ENCODE measurements around the gene ZNF552.

The ZNF552 gene

DNA sequence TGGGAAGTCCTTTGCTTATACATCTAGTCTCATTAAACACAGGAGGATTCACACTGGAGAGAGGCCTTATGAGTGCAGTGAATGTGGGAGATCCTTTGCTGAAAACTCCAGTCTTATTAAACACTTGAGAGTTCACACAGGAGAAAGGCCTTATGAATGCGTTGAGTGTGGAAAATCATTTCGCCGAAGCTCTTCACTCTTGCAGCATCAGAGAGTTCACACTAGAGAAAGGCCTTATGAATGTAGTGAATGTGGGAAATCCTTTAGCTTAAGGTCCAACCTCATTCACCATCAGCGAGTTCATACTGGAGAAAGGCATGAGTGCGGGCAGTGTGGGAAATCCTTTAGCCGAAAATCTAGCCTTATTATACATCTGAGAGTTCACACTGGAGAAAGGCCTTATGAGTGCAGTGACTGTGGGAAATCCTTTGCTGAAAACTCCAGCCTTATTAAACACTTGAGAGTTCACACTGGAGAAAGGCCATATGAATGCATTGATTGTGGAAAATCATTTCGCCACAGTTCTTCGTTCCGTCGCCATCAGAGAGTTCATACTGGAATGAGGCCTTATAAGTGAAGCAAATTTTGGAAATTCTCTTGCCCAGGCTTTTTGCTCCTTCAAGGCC is 35.4 kb downstream of the ZNF552 start:
- Histone ChIP-seq H3K27ac (ENCODE audit: insufficient read depth, low read length, poor library complexity, severe bottlenecking) (no peak overlapping the region), H3K4me3 (ENCODE audit: insufficient read depth, low read depth, low read length, poor library complexity, severe bottlenecking) (no peak overlapping the region), H3K9me3 (ENCODE audit: control insufficient read depth, low read length) (peaks cover 51% of the 10 kb centered on the region), H3K4me1 (ENCODE audit: control insufficient read depth, insufficient read depth, low read length, poor library complexity, severe bottlenecking) (no peaks in the 10 kb centered on the region), H3K36me3 (ENCODE audit: control insufficient read depth, insufficient read depth, low read length) (peaks cover 67% of the 10 kb centered on the region), H3K27me3 (replicated peaks; ENCODE audit: control insufficient read depth, insufficient read depth, low read length, poor library complexity, severe bottlenecking) (no peaks in the 10 kb centered on the region)
- DNase-seq, result no peak

DNA sequence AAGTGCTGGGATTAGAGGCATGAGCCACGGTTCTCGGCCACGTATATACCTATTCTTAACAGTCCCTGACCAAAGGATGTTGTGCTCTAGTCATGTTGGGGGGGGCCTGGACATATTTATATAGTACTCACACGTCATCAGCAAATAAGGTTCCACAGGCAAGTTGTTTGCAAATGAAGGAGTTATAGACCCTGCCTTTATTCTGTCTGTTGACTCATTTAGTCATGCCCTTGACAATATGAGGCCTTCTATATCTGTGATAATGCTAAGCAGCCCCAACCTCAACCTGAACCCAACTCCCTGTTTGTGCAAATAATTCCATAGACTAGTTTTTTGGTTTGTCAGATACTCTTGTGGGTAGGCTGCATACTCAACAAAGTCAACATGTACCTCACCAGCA is 36.4 kb downstream of the ZNF552 start:
- H3K4me3 ChIP-seq (ENCODE audit: insufficient read depth, low read depth, low read length, poor library complexity, severe bottlenecking), result no peak overlapping the region
- H3K36me3 ChIP-seq (ENCODE audit: control insufficient read depth, insufficient read depth, low read length), result peaks cover 68% of the 10 kb centered on the region

DNA sequence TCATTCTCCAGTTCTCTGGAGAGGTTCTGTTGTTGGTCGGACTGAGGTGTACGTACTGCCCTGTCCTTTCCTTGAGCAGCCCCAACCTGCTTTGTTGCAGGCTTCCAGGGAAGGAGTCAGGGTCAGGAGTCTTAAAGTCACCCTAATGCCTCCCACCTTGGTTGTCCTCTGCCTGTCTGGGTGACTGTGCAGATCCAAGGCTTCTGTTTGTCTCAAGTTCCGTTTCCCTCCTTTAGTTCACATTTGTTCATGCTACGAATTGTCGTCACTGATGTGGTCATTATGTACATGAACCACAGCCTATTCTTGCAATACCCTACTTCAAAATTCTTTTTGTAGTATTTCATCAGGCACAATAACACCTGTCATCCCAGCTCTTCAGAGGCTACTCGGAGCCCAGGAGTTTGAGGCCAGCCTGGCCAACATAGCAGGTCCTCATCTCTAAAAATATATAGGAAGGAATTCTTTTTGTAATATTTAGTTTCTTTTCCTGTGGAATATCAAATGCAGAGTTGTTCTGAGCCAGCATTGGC is 37.9 kb downstream of the ZNF552 start:
- no peaks in the 10 kb centered on the region for H3K27me3 ChIP-seq (replicated peaks; ENCODE audit: control insufficient read depth, insufficient read depth, low read length, poor library complexity, severe bottlenecking)
- H3K27ac ChIP-seq (ENCODE audit: insufficient read depth, low read length, poor library complexity, severe bottlenecking), result no peak overlapping the region
- no peak overlapping the region for H3K4me3 ChIP-seq (ENCODE audit: insufficient read depth, low read depth, low read length, poor library complexity, severe bottlenecking)
- peaks cover 81% of the 10 kb centered on the region for H3K36me3 ChIP-seq (ENCODE audit: control insufficient read depth, insufficient read depth, low read length)
- H3K9me3 ChIP-seq (ENCODE audit: control insufficient read depth, low read length), result peaks cover 57% of the 10 kb centered on the region
- no peak for DNase-seq
- H3K4me1 ChIP-seq (ENCODE audit: control insufficient read depth, insufficient read depth, low read length, poor library complexity, severe bottlenecking), result no peaks in the 10 kb centered on the region

More for the DNA sequence above, 36.4 kb downstream of the ZNF552 start:
- peaks cover 52% of the 10 kb centered on the region for H3K9me3 ChIP-seq (ENCODE audit: control insufficient read depth, low read length)
- H3K27me3 ChIP-seq (replicated peaks; ENCODE audit: control insufficient read depth, insufficient read depth, low read length, poor library complexity, severe bottlenecking), result no peaks in the 10 kb centered on the region
- no peak for DNase-seq
- no peaks in the 10 kb centered on the region for H3K4me1 ChIP-seq (ENCODE audit: control insufficient read depth, insufficient read depth, low read length, poor library complexity, severe bottlenecking)
- H3K27ac ChIP-seq (ENCODE audit: insufficient read depth, low read length, poor library complexity, severe bottlenecking), result no peak overlapping the region

DNA sequence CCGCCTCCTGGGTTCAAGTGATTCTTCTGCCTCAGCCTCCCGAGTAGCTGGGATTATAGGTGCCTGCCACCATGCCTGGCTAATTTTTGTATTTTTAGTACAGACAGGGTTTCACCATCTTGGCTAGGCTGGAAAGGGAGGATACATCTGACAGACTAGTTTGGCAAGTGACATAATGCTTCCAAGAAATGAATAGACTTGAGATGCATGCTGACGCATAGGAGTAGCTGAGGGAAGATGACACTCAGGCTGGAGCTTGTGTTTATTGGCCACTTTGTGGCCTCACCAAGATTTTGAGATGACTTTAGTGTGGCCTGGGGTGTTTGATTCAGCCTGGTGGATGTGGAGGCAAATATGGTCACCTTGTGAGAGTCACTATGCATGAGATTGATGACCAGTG is 41.2 kb downstream of the ZNF552 start:
- no peak for DNase-seq
- peaks cover 28% of the 10 kb centered on the region for H3K9me3 ChIP-seq (ENCODE audit: control insufficient read depth, low read length)
- H3K4me1 ChIP-seq (ENCODE audit: control insufficient read depth, insufficient read depth, low read length, poor library complexity, severe bottlenecking), result peaks cover 4% of the 10 kb centered on the region
- H3K27ac ChIP-seq (ENCODE audit: insufficient read depth, low read length, poor library complexity, severe bottlenecking), result no peak overlapping the region
- H3K36me3 ChIP-seq (ENCODE audit: control insufficient read depth, insufficient read depth, low read length), result peaks cover 53% of the 10 kb centered on the region
- H3K4me3 ChIP-seq (ENCODE audit: insufficient read depth, low read depth, low read length, poor library complexity, severe bottlenecking), result no peak overlapping the region
- H3K27me3 ChIP-seq (replicated peaks; ENCODE audit: control insufficient read depth, insufficient read depth, low read length, poor library complexity, severe bottlenecking), result no peaks in the 10 kb centered on the region

DNA sequence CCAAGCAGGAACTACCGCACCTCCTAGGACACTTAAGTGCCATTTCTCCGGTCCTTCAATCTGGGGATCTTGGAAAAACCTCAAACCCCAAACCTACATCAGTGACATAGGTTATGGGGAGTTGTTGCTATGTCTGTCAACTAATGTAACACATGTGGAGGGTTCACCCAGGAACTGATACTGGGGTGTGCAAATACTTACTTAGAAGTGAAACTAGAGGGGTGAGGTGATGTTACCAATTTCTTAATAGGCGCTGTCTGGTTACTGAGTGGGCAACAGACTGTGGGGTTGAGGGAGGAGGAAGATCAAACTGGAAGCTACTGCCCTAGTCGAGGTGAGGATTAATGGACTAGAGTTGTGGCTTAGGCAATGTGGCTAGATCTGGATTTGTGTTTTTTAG is 43.3 kb downstream of the ZNF552 start:
- no peak overlapping the region for H3K4me3 ChIP-seq (ENCODE audit: insufficient read depth, low read depth, low read length, poor library complexity, severe bottlenecking)
- DNase-seq, result no peak
- H3K27ac ChIP-seq (ENCODE audit: insufficient read depth, low read length, poor library complexity, severe bottlenecking), result no peak overlapping the region
- H3K36me3 ChIP-seq (ENCODE audit: control insufficient read depth, insufficient read depth, low read length), result peaks cover 32% of the 10 kb centered on the region
- H3K9me3 ChIP-seq (ENCODE audit: control insufficient read depth, low read length), result peaks cover 11% of the 10 kb centered on the region
- H3K27me3 ChIP-seq (replicated peaks; ENCODE audit: control insufficient read depth, insufficient read depth, low read length, poor library complexity, severe bottlenecking), result no peaks in the 10 kb centered on the region
- peaks cover 4% of the 10 kb centered on the region for H3K4me1 ChIP-seq (ENCODE audit: control insufficient read depth, insufficient read depth, low read length, poor library complexity, severe bottlenecking)

DNA sequence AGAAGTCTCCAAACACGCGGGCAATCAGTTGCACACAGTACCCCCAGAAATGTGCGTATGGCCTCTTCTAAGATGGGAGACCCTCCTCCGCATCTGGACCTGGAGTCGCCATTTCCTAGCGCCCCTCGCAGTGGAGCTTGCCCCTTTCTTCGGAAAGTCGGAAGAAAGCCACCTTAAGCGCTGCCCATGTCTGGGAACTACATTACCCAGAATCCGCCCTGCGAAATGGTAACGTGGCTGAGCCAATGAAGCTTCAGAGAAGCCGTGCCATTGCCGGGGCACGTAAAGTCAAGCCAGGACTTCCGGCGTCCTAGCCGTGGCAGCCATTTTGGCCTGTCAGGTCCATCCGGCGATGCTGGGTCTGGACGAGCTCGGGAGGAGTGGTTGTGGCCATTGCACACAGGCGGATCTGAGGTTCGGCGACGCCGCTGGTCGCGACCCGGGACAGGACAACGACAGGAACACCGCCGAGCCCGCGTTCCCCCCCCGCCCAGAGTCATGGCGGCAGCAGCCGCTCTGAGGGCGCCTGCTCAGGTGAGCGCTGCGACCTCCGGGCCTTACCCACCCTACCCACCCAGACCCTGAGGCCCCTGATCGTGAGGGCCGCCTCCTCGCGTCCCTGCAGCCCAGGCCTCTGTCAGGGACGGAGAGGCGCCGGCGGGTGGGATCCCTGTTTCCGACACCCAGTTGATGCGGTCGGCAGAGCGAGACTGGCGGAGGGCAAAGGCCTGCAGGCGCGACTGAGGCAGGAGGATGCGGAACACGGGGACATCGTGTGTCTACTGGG is 45.2 kb downstream of the ZNF552 start, which contains the start of gene ZNF586:
ZNF586 (plus strand) TSS at position 332 of the 787 bp plus-strand sequence; CDS start at position 499, 167 bp downstream.
- peaks cover 4% of the 10 kb centered on the region for H3K4me1 ChIP-seq (ENCODE audit: control insufficient read depth, insufficient read depth, low read length, poor library complexity, severe bottlenecking)
- DNase-seq, result peak; percentile 74 to 85 (median 79)
- peaks cover 6% of the 10 kb centered on the region for H3K9me3 ChIP-seq (ENCODE audit: control insufficient read depth, low read length)
- peaks cover 15% of the 10 kb centered on the region for H3K36me3 ChIP-seq (ENCODE audit: control insufficient read depth, insufficient read depth, low read length)
- peak within 1 kb of the TSS; percentile 71 for H3K4me3 ChIP-seq (ENCODE audit: insufficient read depth, low read depth, low read length, poor library complexity, severe bottlenecking)
- peak within 1 kb of the TSS; percentile 75 for H3K27ac ChIP-seq (ENCODE audit: insufficient read depth, low read length, poor library complexity, severe bottlenecking)
- H3K27me3 ChIP-seq (replicated peaks; ENCODE audit: control insufficient read depth, insufficient read depth, low read length, poor library complexity, severe bottlenecking), result no peaks in the 10 kb centered on the region

DNA sequence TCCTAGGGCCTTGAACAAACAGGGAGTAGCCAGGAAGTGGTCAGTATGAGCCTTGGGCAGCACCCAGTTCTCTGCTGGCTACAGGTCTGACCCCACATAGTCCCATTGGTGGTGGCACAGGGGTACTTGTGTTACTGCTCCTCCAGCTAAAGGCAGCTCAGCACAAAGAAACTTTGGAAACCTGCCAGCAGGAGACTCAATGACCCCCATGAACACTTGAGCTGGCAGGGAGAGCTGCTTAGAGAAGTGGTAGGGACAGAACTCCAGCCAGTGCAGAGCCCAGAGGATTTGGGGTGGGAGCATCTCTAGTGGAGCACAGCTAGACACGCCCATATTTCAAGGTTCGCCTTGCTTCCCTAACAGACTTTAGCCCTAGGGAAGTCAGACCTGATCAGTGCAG is 55.6 kb downstream of the ZNF552 start:
- Histone ChIP-seq H3K36me3 (ENCODE audit: control insufficient read depth, insufficient read depth, low read length) (peaks cover 29% of the 10 kb centered on the region), H3K27ac (ENCODE audit: insufficient read depth, low read length, poor library complexity, severe bottlenecking) (no peak overlapping the region), H3K4me1 (ENCODE audit: control insufficient read depth, insufficient read depth, low read length, poor library complexity, severe bottlenecking) (no peaks in the 10 kb centered on the region), H3K9me3 (ENCODE audit: control insufficient read depth, low read length) (peaks cover 42% of the 10 kb centered on the region), H3K4me3 (ENCODE audit: insufficient read depth, low read depth, low read length, poor library complexity, severe bottlenecking) (no peak overlapping the region), H3K27me3 (replicated peaks; ENCODE audit: control insufficient read depth, insufficient read depth, low read length, poor library complexity, severe bottlenecking) (no peaks in the 10 kb centered on the region)
- no peak for DNase-seq

DNA sequence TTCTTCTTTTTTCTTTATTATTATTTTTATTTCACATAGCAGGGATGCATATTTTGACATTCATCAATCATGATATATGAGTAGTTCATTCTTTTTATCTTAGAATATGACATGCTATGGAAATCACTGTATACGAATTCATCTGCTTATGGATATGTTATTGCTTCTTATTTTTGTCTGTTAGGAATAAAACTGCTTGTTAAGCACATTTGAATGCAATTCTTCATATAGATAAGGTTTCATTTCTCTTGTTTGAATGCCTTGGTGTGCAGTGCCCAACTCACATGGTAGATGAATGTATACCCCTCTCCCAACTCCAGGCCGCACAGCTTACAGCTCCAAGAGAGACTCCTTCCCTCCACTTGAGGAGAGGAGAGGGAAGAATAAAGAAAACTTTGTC is 56.8 kb downstream of the ZNF552 start:
- DNase-seq, result no peak
- Histone ChIP-seq H3K27ac (ENCODE audit: insufficient read depth, low read length, poor library complexity, severe bottlenecking) (no peak overlapping the region), H3K4me1 (ENCODE audit: control insufficient read depth, insufficient read depth, low read length, poor library complexity, severe bottlenecking) (no peaks in the 10 kb centered on the region), H3K36me3 (ENCODE audit: control insufficient read depth, insufficient read depth, low read length) (peaks cover 41% of the 10 kb centered on the region), H3K9me3 (ENCODE audit: control insufficient read depth, low read length) (peaks cover 53% of the 10 kb centered on the region), H3K4me3 (ENCODE audit: insufficient read depth, low read depth, low read length, poor library complexity, severe bottlenecking) (no peak overlapping the region), H3K27me3 (replicated peaks; ENCODE audit: control insufficient read depth, insufficient read depth, low read length, poor library complexity, severe bottlenecking) (no peaks in the 10 kb centered on the region)
